GM23338 (cell line): ENCODE measurements around the gene RIPOR3. TPM values are rescaled to one million over a fixed set of nuclear protein-coding genes. Genes with fewer than 3 reads are reported as not detected.

Experiments used
- ATAC-seq: fragments of 200-7000 bp; cut with Tn5 transposase; 3 replicates; pipeline ENCODE4 v1.9.1; 2020
- DNase-seq: peaks from one replicate; pipeline ENCODE4 v3.0.0-alpha.2; 2015; ENCODE audit warnings: low spot score
- H2AFZ ChIP-seq: fragments of 200-600 bp; sonication (generic); 2 replicates; pipeline ENCODE4 v1.8.0; 2016; ENCODE audit warnings: antibody characterized with exemption, mild to moderate bottlenecking, moderate library complexity
- H3F3A ChIP-seq: fragments of 200-600 bp; sonication (generic); replicated peaks from 2 replicates; pipeline ENCODE4 v1.8.0; 2017; ENCODE audit warnings: antibody characterized with exemption, mixed run types, low read depth
- H3K27ac ChIP-seq: fragments of 200-600 bp; sonication (generic); 2 replicates; pipeline ENCODE4 v1.6.1; 2016; ENCODE audit warnings: low read depth
- H3K27me3 ChIP-seq: fragments of 200-600 bp; sonication (generic); 2 replicates; pipeline ENCODE4 v1.8.0; 2016; ENCODE audit warnings: mild to moderate bottlenecking, mixed run types, moderate library complexity; ENCODE audit not compliant: insufficient read depth
- H3K36me3 ChIP-seq: fragments of 200-600 bp; sonication (generic); 2 replicates; pipeline ENCODE4 v1.8.0; 2016; ENCODE audit warnings: mild to moderate bottlenecking; ENCODE audit not compliant: insufficient read depth
- H3K4me1 ChIP-seq: fragments of 200-600 bp; sonication (generic); 2 replicates; pipeline ENCODE4 v1.8.0; 2016; ENCODE audit warnings: mild to moderate bottlenecking, moderate library complexity; ENCODE audit not compliant: insufficient read depth
- H3K4me2 ChIP-seq: fragments of 200-600 bp; sonication (generic); 2 replicates; pipeline ENCODE4 v1.7.1; 2017; ENCODE audit warnings: mixed run types
- H3K4me3 ChIP-seq: fragments of 200-600 bp; sonication (generic); 2 replicates; pipeline ENCODE4 v1.6.1; 2016; ENCODE audit warnings: mixed run types
- H3K79me2 ChIP-seq: fragments of 200-600 bp; sonication (generic); replicated peaks from 2 replicates; pipeline ENCODE4 v1.8.0; 2017; ENCODE audit warnings: mild to moderate bottlenecking; ENCODE audit not compliant: insufficient read depth
- H3K9me2 ChIP-seq: fragments of 200-600 bp; sonication (generic); 2 replicates; pipeline ENCODE4 v1.8.0; 2017; ENCODE audit not compliant: insufficient read depth
- H4K20me1 ChIP-seq: fragments of 200-600 bp; sonication (generic); replicated peaks from 2 replicates; pipeline ENCODE4 v1.8.0; 2017; ENCODE audit warnings: mild to moderate bottlenecking; ENCODE audit not compliant: insufficient read depth
- H3K27ac Mint-ChIP-seq: 2 replicates; pipeline ENCODE4 v1.8.0; 2020; ENCODE audit warnings: inconsistent platforms, mild to moderate bottlenecking, moderate library complexity, mixed read lengths
- H3K27me3 Mint-ChIP-seq: 3 replicates; pipeline ENCODE4 v1.8.0; 2022; ENCODE audit warnings: low read depth, mild to moderate bottlenecking, moderate library complexity, mixed read lengths, inconsistent platforms; ENCODE audit not compliant: insufficient read depth, poor library complexity
- H3K36me3 Mint-ChIP-seq: 3 replicates; pipeline ENCODE4 v1.8.0; 2021; ENCODE audit warnings: low read depth, mild to moderate bottlenecking, inconsistent platforms, moderate library complexity, mixed read lengths
- H3K4me1 Mint-ChIP-seq: 3 replicates; pipeline ENCODE4 v1.8.0; 2020; ENCODE audit warnings: mild to moderate bottlenecking, inconsistent platforms, mixed read lengths
- H3K4me3 Mint-ChIP-seq: 3 replicates; pipeline ENCODE4 v1.8.0; 2021; ENCODE audit warnings: moderate library complexity, mild to moderate bottlenecking, inconsistent platforms, mixed read lengths
- H3K9me3 Mint-ChIP-seq: 3 replicates; pipeline ENCODE4 v1.8.0; 2020; ENCODE audit warnings: moderate library complexity, mild to moderate bottlenecking, inconsistent platforms, mixed read lengths
- CREB1 ChIP-seq: fragments of 250-450 bp; sonication (Bioruptor Pico); IDR thresholded peaks from 2 replicates; pipeline ENCODE4 v1.5.0; 2020; ENCODE audit warnings: low read depth, mild to moderate bottlenecking, moderate library complexity
- EZH2 ChIP-seq: fragments of 200-600 bp; sonication (generic); IDR thresholded peaks from one replicate; pipeline ENCODE4 v1.8.0; 2017; ENCODE audit warnings: antibody characterized with exemption, mild to moderate bottlenecking, low read depth; ENCODE audit not compliant: unreplicated experiment
- EZH2phosphoT487 ChIP-seq: fragments of 200-600 bp; sonication (generic); IDR thresholded peaks from one replicate; pipeline ENCODE4 v1.8.1; 2018; ENCODE audit warnings: antibody characterized with exemption; ENCODE audit not compliant: unreplicated experiment
- JUNB ChIP-seq: IDR thresholded peaks from one replicate; pipeline ENCODE4 v1.6.1; 2016; ENCODE audit warnings: antibody characterized with exemption; ENCODE audit not compliant: unreplicated experiment
- NANOG ChIP-seq: IDR thresholded peaks from 2 replicates; pipeline ENCODE4 v1.6.1; 2016; ENCODE audit warnings: antibody characterized with exemption, borderline replicate concordance
- POLR2AphosphoS5 ChIP-seq: IDR thresholded peaks from 2 replicates; pipeline ENCODE4 v1.6.1; 2016; ENCODE audit warnings: antibody characterized with exemption, low read depth
- STAT1 ChIP-seq: IDR thresholded peaks from one replicate; pipeline ENCODE4 v1.6.1; 2016; ENCODE audit warnings: antibody characterized with exemption; ENCODE audit not compliant: unreplicated experiment
- ZNF114 ChIP-seq: fragments of 250-450 bp; sonication (Bioruptor Pico); IDR thresholded peaks from 2 replicates; pipeline ENCODE4 v1.5.0; 2020; ENCODE audit warnings: mild to moderate bottlenecking, moderate library complexity
- ZNF331 ChIP-seq: fragments of 250-450 bp; sonication (Bioruptor Pico); IDR thresholded peaks from 2 replicates; pipeline ENCODE4 v1.5.0; 2020; ENCODE audit warnings: low read depth, mild to moderate bottlenecking, moderate library complexity
- polyA plus RNA-seq: library from polyadenylated mRNA; unstranded; fragments of >200 nt; fragmentation: Nextera tagmentation; extraction: Ambion mirVana; gene quantifications from 2 replicates; pipeline ENCODE4 v1.2.1, GENCODE V29; 2016
- total RNA-seq: library from RNA; depleted of rRNA; stranded (reverse); fragments of >200 nt; shearing (Covaris generic); gene quantifications from 2 replicates; pipeline ENCODE4 v1.2.3, GENCODE V29; 2014
- TF ChIP-seq, protein P1 (sequence below): IDR thresholded peaks from one replicate; pipeline ENCODE4 v1.6.1; 2018; ENCODE audit warnings: antibody characterized with exemption; ENCODE audit not compliant: unreplicated experiment
- TF ChIP-seq, protein P2 (sequence below): fragments of 250-450 bp; sonication (Bioruptor Pico); IDR thresholded peaks from 2 replicates; pipeline ENCODE4 v1.5.0; 2020; ENCODE audit warnings: mild to moderate bottlenecking, moderate library complexity
- TF ChIP-seq, protein P3 (sequence below), 2 experiments: fragments of 200-600 bp in 1 of 2; sonication (generic) in 1 of 2; conservative IDR thresholded peaks; 2 replicates each; pipeline versions ENCODE4 v1.5.1 to v1.6.1; 2016 to 2017; ENCODE audit warnings: antibody characterized with exemption in 2 of 2, low read depth in 2 of 2, mild to moderate bottlenecking in 2 of 2, moderate library complexity in 1 of 2
- TF ChIP-seq, protein P4 (sequence below): IDR thresholded peaks from 2 replicates; pipeline ENCODE4 v1.6.1; 2016; ENCODE audit warnings: antibody characterized with exemption

RIPOR3 gene
- total and polyA plus RNA-seq, 2 experiments from 2014 or later = 4.9 to 6.3 TPM

DNA sequence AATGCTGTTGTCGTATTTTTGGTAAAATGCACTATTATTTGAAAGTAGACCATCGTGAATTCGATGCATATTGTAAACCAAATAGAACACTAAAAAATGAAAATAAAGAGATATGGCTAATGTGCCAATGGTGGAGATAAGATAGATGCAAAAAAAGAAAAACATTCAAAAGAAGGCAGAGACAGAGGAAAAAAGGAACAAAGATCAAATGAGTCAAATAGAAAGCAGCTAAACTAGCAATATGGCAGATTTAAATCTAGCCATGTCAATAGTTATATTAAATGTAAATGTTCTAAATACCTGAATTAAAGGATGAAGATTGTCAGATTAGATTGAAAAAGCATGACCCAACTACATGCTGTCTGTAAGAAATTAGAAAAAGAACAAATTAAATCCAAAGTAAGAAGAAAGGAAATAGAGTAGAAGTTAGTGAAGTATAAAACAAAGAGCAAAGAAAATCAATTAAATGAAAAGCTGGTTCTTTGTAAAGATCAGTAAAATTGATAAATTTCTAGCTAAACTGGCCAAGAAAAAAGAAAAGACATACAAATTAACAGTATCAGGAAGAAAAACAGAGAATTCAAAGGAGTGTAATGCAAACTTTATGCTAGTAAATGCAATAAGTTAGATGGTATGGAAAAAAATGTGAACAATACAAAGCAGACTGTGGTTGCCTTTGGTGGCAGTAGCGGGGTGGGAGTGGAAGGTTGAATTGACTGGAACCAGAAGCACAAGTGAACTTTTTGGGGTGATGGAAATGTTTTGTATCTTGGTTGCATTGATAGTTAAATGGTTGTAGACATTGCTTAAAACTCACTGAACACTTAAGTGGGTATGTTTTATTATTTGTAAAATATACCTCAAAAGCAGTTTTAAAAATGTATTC is 136.4 kb downstream of the RIPOR3 start:
- no peak overlapping the region for H3K27ac Mint-ChIP-seq
- Histone ChIP-seq H3K27me3 (no peaks in the 10 kb centered on the region), H4K20me1 (peaks cover 7% of the 10 kb centered on the region; the same call in 1 of the 2 replicates), H3K36me3 (no peaks in the 10 kb centered on the region; the same call in 1 of the 2 replicates), H3K4me1 (no peaks in the 10 kb centered on the region), H3K4me2 (no peak overlapping the region), H3K9me2 (no peaks in the 10 kb centered on the region), H3F3A (no peaks in the 10 kb centered on the region), H3K4me3 (no peak overlapping the region), H3K27ac (no peak overlapping the region), H2AFZ (no peak overlapping the region), H3K79me2 (peaks cover 40% of the 10 kb centered on the region)
- no peak for DNase-seq
- no peak for ATAC-seq
- no peaks in the 10 kb centered on the region for H3K27me3 Mint-ChIP-seq
- no peaks in the 10 kb centered on the region for H3K9me3 Mint-ChIP-seq
- no peaks in the 10 kb centered on the region for H3K36me3 Mint-ChIP-seq
- H3K4me3 Mint-ChIP-seq = no peak overlapping the region
- no peaks in the 10 kb centered on the region for H3K4me1 Mint-ChIP-seq
- TF ChIP-seq STAT1 (no peak), ZNF114 (CRISPR knock-in tag) (no peak), EZH2 (no peak), NANOG (no peak), CREB1 (CRISPR knock-in tag) (no peak), ZNF331 (CRISPR knock-in tag) (no peak), POLR2AphosphoS5 (no peak), EZH2phosphoT487 (no peak), JUNB (no peak)
- TF ChIP-seq, protein P1, sequence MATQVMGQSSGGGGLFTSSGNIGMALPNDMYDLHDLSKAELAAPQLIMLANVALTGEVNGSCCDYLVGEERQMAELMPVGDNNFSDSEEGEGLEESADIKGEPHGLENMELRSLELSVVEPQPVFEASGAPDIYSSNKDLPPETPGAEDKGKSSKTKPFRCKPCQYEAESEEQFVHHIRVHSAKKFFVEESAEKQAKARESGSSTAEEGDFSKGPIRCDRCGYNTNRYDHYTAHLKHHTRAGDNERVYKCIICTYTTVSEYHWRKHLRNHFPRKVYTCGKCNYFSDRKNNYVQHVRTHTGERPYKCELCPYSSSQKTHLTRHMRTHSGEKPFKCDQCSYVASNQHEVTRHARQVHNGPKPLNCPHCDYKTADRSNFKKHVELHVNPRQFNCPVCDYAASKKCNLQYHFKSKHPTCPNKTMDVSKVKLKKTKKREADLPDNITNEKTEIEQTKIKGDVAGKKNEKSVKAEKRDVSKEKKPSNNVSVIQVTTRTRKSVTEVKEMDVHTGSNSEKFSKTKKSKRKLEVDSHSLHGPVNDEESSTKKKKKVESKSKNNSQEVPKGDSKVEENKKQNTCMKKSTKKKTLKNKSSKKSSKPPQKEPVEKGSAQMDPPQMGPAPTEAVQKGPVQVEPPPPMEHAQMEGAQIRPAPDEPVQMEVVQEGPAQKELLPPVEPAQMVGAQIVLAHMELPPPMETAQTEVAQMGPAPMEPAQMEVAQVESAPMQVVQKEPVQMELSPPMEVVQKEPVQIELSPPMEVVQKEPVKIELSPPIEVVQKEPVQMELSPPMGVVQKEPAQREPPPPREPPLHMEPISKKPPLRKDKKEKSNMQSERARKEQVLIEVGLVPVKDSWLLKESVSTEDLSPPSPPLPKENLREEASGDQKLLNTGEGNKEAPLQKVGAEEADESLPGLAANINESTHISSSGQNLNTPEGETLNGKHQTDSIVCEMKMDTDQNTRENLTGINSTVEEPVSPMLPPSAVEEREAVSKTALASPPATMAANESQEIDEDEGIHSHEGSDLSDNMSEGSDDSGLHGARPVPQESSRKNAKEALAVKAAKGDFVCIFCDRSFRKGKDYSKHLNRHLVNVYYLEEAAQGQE = no peak
- TF ChIP-seq, protein P2, sequence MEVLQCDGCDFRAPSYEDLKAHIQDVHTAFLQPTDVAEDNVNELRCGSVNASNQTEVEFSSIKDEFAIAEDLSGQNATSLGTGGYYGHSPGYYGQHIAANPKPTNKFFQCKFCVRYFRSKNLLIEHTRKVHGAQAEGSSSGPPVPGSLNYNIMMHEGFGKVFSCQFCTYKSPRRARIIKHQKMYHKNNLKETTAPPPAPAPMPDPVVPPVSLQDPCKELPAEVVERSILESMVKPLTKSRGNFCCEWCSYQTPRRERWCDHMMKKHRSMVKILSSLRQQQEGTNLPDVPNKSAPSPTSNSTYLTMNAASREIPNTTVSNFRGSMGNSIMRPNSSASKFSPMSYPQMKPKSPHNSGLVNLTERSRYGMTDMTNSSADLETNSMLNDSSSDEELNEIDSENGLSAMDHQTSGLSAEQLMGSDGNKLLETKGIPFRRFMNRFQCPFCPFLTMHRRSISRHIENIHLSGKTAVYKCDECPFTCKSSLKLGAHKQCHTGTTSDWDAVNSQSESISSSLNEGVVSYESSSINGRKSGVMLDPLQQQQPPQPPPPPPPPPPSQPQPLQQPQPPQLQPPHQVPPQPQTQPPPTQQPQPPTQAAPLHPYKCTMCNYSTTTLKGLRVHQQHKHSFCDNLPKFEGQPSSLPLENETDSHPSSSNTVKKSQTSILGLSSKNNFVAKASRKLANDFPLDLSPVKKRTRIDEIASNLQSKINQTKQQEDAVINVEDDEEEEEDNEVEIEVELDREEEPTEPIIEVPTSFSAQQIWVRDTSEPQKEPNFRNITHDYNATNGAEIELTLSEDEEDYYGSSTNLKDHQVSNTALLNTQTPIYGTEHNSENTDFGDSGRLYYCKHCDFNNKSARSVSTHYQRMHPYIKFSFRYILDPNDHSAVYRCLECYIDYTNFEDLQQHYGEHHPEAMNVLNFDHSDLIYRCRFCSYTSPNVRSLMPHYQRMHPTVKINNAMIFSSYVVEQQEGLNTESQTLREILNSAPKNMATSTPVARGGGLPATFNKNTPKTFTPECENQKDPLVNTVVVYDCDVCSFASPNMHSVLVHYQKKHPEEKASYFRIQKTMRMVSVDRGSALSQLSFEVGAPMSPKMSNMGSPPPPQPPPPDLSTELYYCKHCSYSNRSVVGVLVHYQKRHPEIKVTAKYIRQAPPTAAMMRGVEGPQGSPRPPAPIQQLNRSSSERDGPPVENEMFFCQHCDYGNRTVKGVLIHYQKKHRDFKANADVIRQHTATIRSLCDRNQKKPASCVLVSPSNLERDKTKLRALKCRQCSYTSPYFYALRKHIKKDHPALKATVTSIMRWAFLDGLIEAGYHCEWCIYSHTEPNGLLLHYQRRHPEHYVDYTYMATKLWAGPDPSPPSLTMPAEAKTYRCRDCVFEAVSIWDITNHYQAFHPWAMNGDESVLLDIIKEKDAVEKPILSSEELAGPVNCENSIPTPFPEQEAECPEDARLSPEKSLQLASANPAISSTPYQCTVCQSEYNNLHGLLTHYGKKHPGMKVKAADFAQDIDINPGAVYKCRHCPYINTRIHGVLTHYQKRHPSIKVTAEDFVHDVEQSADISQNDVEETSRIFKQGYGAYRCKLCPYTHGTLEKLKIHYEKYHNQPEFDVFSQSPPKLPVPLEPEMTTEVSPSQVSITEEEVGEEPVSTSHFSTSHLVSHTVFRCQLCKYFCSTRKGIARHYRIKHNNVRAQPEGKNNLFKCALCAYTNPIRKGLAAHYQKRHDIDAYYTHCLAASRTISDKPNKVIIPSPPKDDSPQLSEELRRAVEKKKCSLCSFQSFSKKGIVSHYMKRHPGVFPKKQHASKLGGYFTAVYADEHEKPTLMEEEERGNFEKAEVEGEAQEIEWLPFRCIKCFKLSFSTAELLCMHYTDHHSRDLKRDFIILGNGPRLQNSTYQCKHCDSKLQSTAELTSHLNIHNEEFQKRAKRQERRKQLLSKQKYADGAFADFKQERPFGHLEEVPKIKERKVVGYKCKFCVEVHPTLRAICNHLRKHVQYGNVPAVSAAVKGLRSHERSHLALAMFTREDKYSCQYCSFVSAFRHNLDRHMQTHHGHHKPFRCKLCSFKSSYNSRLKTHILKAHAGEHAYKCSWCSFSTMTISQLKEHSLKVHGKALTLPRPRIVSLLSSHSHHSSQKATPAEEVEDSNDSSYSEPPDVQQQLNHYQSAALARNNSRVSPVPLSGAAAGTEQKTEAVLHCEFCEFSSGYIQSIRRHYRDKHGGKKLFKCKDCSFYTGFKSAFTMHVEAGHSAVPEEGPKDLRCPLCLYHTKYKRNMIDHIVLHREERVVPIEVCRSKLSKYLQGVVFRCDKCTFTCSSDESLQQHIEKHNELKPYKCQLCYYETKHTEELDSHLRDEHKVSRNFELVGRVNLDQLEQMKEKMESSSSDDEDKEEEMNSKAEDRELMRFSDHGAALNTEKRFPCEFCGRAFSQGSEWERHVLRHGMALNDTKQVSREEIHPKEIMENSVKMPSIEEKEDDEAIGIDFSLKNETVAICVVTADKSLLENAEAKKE (CRISPR knock-in tag) = no peak
- TF ChIP-seq, protein P3, sequence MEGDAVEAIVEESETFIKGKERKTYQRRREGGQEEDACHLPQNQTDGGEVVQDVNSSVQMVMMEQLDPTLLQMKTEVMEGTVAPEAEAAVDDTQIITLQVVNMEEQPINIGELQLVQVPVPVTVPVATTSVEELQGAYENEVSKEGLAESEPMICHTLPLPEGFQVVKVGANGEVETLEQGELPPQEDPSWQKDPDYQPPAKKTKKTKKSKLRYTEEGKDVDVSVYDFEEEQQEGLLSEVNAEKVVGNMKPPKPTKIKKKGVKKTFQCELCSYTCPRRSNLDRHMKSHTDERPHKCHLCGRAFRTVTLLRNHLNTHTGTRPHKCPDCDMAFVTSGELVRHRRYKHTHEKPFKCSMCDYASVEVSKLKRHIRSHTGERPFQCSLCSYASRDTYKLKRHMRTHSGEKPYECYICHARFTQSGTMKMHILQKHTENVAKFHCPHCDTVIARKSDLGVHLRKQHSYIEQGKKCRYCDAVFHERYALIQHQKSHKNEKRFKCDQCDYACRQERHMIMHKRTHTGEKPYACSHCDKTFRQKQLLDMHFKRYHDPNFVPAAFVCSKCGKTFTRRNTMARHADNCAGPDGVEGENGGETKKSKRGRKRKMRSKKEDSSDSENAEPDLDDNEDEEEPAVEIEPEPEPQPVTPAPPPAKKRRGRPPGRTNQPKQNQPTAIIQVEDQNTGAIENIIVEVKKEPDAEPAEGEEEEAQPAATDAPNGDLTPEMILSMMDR (conservative IDR thresholded peaks at IDR 0.05; ENCODE audit: low read depth in 2 of 2) = no peak
- TF ChIP-seq, protein P4, sequence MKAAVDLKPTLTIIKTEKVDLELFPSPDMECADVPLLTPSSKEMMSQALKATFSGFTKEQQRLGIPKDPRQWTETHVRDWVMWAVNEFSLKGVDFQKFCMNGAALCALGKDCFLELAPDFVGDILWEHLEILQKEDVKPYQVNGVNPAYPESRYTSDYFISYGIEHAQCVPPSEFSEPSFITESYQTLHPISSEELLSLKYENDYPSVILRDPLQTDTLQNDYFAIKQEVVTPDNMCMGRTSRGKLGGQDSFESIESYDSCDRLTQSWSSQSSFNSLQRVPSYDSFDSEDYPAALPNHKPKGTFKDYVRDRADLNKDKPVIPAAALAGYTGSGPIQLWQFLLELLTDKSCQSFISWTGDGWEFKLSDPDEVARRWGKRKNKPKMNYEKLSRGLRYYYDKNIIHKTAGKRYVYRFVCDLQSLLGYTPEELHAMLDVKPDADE = no peak
